Neural progenitor cell (in vitro differentiated cells): ENCODE results near the gene VTI1A.
"Not testable (repeated sequence)": the region's sequence is repeated elsewhere in the genome, so short reads cannot be mapped to it uniquely, and the experiment has no call there.

Source experiments
- EZH2 ChIP-seq: fragments of 200-600 bp; sonication (generic); IDR thresholded peaks from 2 replicates; pipeline ENCODE4 v1.6.1; 2017; ENCODE audit warnings: antibody characterized with exemption, mild to moderate bottlenecking, moderate library complexity
- EZH2phosphoT487 ChIP-seq: fragments of 200-600 bp; sonication (generic); IDR thresholded peaks from 2 replicates; pipeline ENCODE4 v1.6.1; 2017; ENCODE audit warnings: antibody characterized with exemption
- TF ChIP-seq, protein P1 (sequence below): fragments of 200-600 bp; sonication (generic); IDR thresholded peaks from 2 replicates; pipeline ENCODE4 v1.5.1; 2017; ENCODE audit warnings: antibody characterized with exemption, mild to moderate bottlenecking

DNA sequence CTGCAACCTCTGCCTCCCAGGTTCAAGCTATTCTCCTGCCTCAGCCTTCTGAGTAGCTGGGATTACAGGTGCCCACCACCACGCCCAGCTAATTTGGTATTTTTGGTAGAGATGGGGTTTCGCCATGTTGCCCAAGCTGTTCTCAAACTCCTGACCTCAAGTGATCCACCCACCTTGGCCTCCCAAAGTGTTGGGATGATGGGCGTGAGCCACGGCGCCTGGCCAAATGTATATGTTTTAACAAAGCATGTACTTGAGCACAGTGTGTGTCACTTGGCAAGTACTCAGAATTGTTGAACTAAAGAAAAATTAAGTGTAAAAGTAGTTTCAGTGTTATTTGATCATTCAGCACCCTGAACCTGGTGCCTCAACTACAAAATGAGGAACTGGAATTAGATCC is 17.1 kb downstream of the VTI1A start:
- TF ChIP-seq, protein P1, sequence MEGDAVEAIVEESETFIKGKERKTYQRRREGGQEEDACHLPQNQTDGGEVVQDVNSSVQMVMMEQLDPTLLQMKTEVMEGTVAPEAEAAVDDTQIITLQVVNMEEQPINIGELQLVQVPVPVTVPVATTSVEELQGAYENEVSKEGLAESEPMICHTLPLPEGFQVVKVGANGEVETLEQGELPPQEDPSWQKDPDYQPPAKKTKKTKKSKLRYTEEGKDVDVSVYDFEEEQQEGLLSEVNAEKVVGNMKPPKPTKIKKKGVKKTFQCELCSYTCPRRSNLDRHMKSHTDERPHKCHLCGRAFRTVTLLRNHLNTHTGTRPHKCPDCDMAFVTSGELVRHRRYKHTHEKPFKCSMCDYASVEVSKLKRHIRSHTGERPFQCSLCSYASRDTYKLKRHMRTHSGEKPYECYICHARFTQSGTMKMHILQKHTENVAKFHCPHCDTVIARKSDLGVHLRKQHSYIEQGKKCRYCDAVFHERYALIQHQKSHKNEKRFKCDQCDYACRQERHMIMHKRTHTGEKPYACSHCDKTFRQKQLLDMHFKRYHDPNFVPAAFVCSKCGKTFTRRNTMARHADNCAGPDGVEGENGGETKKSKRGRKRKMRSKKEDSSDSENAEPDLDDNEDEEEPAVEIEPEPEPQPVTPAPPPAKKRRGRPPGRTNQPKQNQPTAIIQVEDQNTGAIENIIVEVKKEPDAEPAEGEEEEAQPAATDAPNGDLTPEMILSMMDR, result not testable (repeated sequence)
- TF ChIP-seq EZH2, EZH2phosphoT487: not testable (repeated sequence)
